ENCODE data around the gene GPR65. TPM values are rescaled to one million over a fixed set of nuclear protein-coding genes. Genes with fewer than 3 reads are reported as not detected.

GPR65 gene
- total RNA-seq, 2 donors from 2014 or later: 0.57 to 0.73 TPM

- H3K4me3 ChIP-seq: no peak overlapping the region
- H3K27me3 ChIP-seq (replicated peaks; ENCODE audit: insufficient read depth): no peaks in the 10 kb centered on the region
- DNase-seq (ENCODE audit: low spot score): no peak
- 72% methylated on average over 2 of the region's 2 CpGs for WGBS
- intact Hi-C loops (cut with DNase I): no loop called here
- TF ChIP-seq, protein P1, sequence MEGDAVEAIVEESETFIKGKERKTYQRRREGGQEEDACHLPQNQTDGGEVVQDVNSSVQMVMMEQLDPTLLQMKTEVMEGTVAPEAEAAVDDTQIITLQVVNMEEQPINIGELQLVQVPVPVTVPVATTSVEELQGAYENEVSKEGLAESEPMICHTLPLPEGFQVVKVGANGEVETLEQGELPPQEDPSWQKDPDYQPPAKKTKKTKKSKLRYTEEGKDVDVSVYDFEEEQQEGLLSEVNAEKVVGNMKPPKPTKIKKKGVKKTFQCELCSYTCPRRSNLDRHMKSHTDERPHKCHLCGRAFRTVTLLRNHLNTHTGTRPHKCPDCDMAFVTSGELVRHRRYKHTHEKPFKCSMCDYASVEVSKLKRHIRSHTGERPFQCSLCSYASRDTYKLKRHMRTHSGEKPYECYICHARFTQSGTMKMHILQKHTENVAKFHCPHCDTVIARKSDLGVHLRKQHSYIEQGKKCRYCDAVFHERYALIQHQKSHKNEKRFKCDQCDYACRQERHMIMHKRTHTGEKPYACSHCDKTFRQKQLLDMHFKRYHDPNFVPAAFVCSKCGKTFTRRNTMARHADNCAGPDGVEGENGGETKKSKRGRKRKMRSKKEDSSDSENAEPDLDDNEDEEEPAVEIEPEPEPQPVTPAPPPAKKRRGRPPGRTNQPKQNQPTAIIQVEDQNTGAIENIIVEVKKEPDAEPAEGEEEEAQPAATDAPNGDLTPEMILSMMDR (IDR thresholded peaks at IDR 0.05): no peak
- TF ChIP-seq POLR2AphosphoS5 (IDR thresholded peaks at IDR 0.05): no peak
- no peak for TF ChIP-seq POLR2A (IDR thresholded peaks at IDR 0.05)
- H3K36me3 ChIP-seq: no peaks in the 10 kb centered on the region
- H3K9me3 ChIP-seq: no peaks in the 10 kb centered on the region
- no peak overlapping the region for H3K27ac ChIP-seq
- H3K4me1 ChIP-seq (replicated peaks): no peaks in the 10 kb centered on the region
These were observed 22.0 kb downstream of the GPR65 start for GRCh38 chr14:88026890-88027289.

- 91% methylated on average over 2 of the region's 2 CpGs for whole genome bisulfite sequencing
- DNase-seq (ENCODE audit: low spot score): no peak
- intact Hi-C loops (cut with DNase I): no loop called here
- TF ChIP-seq POLR2AphosphoS5 (IDR thresholded peaks at IDR 0.05) (no peak), POLR2A (IDR thresholded peaks at IDR 0.05) (no peak)
- TF ChIP-seq, protein P1 (IDR thresholded peaks at IDR 0.05): no peak
- H3K27ac ChIP-seq: no peak overlapping the region
- H3K9me3 ChIP-seq: no peaks in the 10 kb centered on the region
- H3K4me1 ChIP-seq (replicated peaks): no peaks in the 10 kb centered on the region
- no peaks in the 10 kb centered on the region for H3K36me3 ChIP-seq
- no peak overlapping the region for H3K4me3 ChIP-seq
- H3K27me3 ChIP-seq (replicated peaks; ENCODE audit: insufficient read depth): no peaks in the 10 kb centered on the region
These were observed 24.6 kb downstream of the GPR65 start for GRCh38 chr14:88029500-88029899.

DNA sequence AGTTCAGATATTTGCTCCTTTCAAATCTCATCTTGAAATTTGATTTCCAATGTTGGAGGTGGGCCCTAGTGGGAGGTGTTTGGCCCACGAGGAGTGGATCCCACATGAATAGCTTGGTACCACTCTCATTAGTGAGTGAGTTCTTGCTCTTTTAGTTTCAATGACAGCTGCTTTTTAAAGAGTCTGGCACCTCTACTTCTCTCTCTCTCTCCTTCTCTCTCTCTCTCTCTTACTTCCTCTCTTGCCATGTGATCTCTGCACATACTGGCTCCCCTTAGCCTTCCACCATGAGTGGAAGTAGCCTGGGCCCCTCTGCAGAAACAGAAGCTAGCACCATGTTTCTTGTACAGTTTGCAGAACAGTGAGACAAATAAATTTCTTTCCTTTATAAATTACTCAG lies 25.1 kb downstream of the GPR65 start:
- intact Hi-C loops (cut with DNase I): no loop called here
- 65% methylated on average over 1 of the region's 1 CpG for WGBS

DNA sequence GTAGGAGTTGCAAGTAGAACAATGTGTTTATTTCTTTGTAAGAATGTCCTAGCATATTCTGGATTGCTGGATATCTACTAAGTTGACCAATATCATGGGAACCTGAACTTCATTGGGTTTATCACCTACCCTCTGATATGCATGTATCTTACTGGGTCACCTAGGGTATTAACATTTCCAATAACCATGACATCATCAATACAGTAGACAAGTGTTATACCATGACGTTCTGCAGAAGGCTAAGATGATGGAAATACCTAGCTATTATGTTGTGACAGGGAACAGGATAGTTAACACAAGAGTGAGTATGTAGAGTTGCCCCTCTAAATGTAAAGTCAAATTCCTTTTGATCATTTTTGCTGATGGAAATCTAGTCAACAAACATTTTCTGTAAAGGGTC lies 26.0 kb downstream of the GPR65 start:
- 77% methylated on average over 1 of the region's 1 CpG for WGBS
- H3K27ac ChIP-seq: no peak overlapping the region
- intact Hi-C loops (cut with DNase I): no loop called here

More for the DNA sequence above, 25.1 kb downstream of the GPR65 start:
- DNase-seq (ENCODE audit: low spot score): no peak
- Histone ChIP-seq H3K27ac (no peak overlapping the region), H3K36me3 (no peaks in the 10 kb centered on the region), H3K27me3 (replicated peaks; ENCODE audit: insufficient read depth) (no peaks in the 10 kb centered on the region), H3K4me3 (no peak overlapping the region), H3K9me3 (no peaks in the 10 kb centered on the region), H3K4me1 (replicated peaks) (no peaks in the 10 kb centered on the region)
- TF ChIP-seq POLR2A (IDR thresholded peaks at IDR 0.05) (no peak), POLR2AphosphoS5 (IDR thresholded peaks at IDR 0.05) (no peak)
- TF ChIP-seq, protein P1 (IDR thresholded peaks at IDR 0.05): no peak

DNA sequence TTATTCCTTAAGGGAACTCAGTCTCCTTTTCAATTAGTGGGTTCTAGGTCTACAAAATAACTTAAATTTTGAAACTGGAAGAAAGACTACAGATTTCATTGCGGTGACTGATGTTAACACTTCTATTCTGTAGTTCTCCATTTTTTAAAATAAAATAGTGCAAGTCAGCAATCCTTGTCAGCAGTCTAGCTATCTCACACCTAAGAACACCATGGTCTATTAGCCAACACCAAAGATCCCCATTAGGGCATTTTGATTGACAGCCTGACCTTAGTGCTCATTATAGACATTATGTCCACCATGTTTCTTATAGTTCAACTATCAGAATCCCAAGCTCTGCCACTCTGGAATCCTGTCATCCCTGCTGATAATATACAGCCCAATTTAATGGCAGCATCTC lies 27.4 kb downstream of the GPR65 start:
- Histone ChIP-seq H3K4me1 (replicated peaks) (no peaks in the 10 kb centered on the region), H3K27ac (no peak overlapping the region), H3K4me3 (no peak overlapping the region), H3K9me3 (no peaks in the 10 kb centered on the region), H3K36me3 (no peaks in the 10 kb centered on the region), H3K27me3 (replicated peaks; ENCODE audit: insufficient read depth) (no peaks in the 10 kb centered on the region)
- intact Hi-C loops (cut with DNase I): no loop called here
- WGBS: 94% methylated on average over 1 of the region's 1 CpG
- DNase-seq (ENCODE audit: low spot score): no peak
- TF ChIP-seq, protein P1 (IDR thresholded peaks at IDR 0.05): no peak
- TF ChIP-seq POLR2AphosphoS5 (IDR thresholded peaks at IDR 0.05) (no peak), POLR2A (IDR thresholded peaks at IDR 0.05) (no peak)

More for the DNA sequence above, 26.0 kb downstream of the GPR65 start:
- H3K27me3 ChIP-seq (replicated peaks; ENCODE audit: insufficient read depth): no peaks in the 10 kb centered on the region
- H3K4me1 ChIP-seq (replicated peaks): no peaks in the 10 kb centered on the region
- H3K36me3 ChIP-seq: no peaks in the 10 kb centered on the region
- H3K9me3 ChIP-seq: no peaks in the 10 kb centered on the region
- no peak overlapping the region for H3K4me3 ChIP-seq
- TF ChIP-seq POLR2AphosphoS5 (IDR thresholded peaks at IDR 0.05): no peak
- TF ChIP-seq, protein P1 (IDR thresholded peaks at IDR 0.05): no peak
- TF ChIP-seq POLR2A (IDR thresholded peaks at IDR 0.05): no peak
- DNase-seq (ENCODE audit: low spot score): no peak

Data from prostate gland (tissue), 2 donors.